ENCODE measurements around the gene SMKR1.
"Not testable (repeated sequence)": the region's sequence is repeated elsewhere in the genome, so short reads cannot be mapped to it uniquely, and the experiment has no call there.

The SMKR1 gene

GRCh38 chr7:129501760-129502707 lies at the start of gene SMKR1:
SMKR1 (plus strand) TSS chr7:129502531; CDS start chr7:129502825, 294 bp downstream.
- DNase-seq, result peak; percentile 90

GRCh38 chr7:129452589-129453231 lies 49.6 kb upstream of the SMKR1 start:
- DNase-seq, result no peak

DNA sequence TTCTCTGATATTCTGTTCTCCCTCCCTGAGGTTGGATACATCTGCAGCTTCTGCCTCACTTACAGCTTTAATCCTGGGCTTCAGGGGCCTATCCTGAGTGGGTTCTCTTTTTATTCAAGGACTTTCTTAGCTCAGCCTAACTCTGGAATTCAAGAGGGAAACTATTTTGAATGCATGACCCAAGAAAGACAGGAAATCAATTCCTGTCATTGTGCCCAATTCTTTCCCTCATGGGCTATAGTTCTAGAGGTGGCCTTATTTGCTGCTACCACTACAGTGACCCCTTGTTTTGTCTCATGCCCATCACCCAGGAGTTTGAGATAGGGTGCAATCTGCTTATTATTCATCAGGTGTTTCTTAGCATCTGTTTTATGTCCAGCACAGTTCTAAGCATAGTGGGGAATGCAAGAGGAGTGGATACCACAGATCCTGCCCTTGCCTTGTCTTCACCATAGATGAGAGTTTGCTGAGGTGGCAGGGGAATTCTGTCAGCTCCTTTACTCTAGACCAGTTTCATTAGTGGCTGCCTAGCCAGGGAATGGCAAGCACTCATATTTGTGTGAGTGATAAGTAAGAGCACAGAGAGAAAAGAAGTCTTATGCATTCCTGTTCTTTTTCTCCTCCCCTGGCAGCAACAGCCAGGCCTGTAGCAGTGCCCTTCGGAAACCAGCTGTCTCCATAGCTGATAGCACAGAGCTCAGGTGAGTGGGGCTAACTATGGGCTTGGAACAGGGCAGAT lies 48.7 kb upstream of the SMKR1 start:
- DNase-seq, result no peak

DNA sequence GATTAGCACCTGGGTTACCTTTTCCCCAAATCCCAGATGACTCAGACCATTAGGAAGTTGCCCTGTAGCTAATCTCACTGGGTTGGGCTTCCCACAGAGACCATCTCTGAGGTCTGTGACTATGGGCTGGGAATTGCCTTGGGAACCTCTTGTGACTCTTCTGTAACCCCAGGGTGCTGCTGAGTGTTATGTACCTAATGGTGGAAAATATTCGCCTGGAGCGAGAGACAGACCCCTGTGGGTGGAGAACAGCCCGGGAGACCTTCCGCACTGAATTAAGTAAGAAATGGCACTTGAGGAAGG lies 48.1 kb upstream of the SMKR1 start:
- DNase-seq, result no peak

- no peak for DNase-seq
Measured at GRCh38 chr7:129456421-129456820, 45.9 kb upstream of the SMKR1 start.

- no peak for DNase-seq
Measured at GRCh38 chr7:129457101-129457500, 45.2 kb upstream of the SMKR1 start.

DNA sequence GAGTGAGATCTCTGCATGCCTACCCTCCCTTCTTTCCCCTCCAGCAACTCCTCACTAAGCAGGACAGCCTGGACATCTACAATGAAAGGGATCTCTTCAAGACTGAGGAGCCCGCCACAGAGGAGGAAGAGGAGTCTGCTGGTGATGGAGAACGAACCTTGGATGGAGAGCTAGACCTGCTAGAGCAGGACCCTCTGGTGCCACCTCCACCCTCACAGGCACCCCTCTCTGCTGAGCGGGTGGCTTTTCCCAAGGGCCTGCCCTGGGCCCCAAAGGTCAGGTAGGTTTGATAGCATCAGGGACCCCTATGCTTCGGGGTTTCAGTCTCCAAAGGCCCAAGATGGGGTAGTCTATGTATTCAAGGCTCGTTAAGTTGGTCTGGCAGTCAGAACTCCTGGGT lies 44.2 kb upstream of the SMKR1 start:
- DNase-seq, result no peak

GRCh38 chr7:129461809-129462208 lies 40.5 kb upstream of the SMKR1 start:
- DNase-seq, result no peak

DNA sequence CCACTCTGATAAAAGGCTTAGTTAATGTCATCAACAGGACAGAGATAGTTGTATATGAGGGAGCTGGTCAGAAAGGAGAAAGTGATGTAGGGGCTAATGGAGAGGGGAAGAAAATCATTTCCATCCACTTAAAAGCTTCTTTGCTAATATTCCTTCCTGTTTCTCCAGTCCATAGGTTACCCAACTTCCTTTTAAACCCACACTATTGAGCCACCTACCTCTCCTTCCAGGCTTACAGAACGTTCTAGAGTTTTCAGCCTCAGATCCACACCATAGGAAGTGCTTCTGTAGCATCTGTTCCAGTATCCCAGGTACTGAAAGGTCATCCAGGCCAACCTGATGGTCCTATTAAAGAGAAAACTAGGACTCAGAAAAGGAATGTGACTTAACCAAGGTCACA lies 39.9 kb upstream of the SMKR1 start:
- no peak for DNase-seq

GRCh38 chr7:129464194-129464593 lies 38.1 kb upstream of the SMKR1 start:
- no peak for DNase-seq

- DNase-seq, result no peak
Measured at GRCh38 chr7:129465080-129465479, 37.3 kb upstream of the SMKR1 start.

GRCh38 chr7:129466796-129467195 lies 35.5 kb upstream of the SMKR1 start:
- no peak for DNase-seq

GRCh38 chr7:129468087-129468486 lies 34.2 kb upstream of the SMKR1 start:
- no peak for DNase-seq

DNA sequence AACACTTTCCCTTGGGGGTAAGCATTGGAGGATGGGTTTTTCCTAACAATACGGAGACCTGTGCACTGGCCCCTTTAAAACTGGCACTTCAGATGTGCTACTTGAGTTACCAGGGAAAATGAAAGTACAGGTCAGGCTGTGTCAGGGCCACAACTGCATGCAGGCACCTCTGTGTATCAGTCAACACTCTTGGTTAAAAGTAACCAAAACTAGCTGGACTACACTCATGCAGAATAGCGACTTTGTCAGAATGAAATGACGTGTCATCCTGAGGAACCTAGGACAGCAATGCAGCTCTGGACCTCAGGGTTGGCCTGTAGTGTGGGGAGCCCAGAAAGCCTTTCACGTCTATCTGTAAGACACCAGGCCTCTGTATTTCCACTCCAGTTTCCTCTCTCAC lies 33.8 kb upstream of the SMKR1 start:
- DNase-seq, result no peak

GRCh38 chr7:129469930-129470329 lies 32.4 kb upstream of the SMKR1 start:
- DNase-seq, result no peak

DNA sequence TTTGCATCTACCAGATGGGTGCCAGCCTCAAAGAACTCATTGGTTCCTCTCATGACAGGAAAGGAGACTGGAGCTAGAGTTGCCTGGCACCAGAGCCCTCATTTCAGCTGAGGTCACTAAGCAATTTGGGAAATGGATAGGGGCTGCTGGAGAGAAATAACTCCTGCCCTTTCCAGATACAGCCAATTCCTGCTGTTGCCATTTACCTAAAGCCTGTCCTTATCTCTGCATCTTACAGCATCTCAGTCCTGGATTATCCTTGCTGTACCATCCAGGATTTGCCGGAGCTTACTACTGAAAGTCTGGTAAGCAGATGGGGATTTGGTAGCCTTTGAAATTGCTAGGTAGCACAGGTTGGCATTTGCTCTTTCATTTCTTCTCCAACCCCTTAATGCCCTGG lies 31.9 kb upstream of the SMKR1 start:
- DNase-seq, result no peak

DNA sequence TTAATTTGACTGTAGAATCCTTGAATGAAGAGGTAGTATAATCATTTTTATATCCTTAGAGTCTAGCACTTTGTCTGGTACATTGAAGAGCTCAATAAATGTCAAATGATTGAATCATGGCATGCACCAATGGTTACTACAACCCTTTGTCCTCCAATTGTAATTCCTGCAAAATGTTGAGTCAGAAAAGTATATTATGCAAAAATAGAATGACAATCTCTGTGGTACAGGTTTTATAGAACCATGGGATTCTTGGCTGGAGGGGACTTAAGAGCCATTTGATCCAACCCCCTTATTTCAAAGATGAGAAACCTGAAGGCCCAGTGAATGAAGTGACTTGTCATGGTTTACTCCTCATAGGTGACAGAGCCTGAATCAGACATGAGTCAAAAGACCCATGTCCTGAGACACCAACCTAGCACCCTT lies 30.9 kb upstream of the SMKR1 start:
- DNase-seq, result no peak

DNA sequence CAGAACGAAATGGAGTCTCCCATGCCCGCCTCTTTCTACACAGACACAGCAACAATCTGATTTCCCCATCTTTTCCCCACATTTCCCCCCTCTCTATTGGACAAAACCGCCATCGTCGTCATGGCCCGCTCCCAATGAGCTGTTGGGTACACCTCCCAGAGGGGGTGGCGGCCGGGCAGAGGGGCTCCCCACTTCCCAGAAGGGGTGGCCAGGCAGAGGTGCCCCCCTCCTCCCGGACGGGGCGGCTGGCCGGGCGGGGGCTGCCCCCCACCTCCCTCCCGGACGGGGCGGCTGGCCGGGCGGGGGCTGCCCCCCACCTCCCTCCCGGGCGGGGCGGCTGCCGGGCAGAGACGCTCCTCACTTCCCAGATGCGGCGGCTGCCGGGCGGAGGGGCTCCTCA lies 26.4 kb upstream of the SMKR1 start:
- not testable (repeated sequence) for DNase-seq

DNA sequence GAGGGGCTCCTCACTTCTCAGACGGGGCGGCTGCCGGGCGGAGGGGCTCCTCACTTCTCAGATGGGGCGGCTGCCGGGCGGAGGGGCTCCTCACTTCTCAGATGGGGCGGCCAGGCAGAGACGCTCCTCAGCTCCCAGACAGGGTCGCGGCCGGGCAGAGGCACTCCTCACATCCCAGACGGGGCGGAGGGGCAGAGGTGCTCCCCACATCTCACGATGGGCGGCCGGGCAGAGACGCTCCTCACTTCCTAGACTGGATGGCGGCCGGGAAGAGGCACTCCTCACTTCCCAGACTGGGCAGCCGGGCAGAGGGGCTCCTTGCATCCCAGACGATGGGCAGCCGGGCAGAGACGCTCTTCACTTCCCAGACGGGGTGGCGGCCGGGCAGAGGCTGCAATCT lies 25.9 kb upstream of the SMKR1 start:
- DNase-seq, result not testable (repeated sequence)

GRCh38 chr7:129479831-129480230 lies 22.5 kb upstream of the SMKR1 start:
- no peak for DNase-seq

- no peak for DNase-seq
Measured at GRCh38 chr7:129480674-129481363, 21.5 kb upstream of the SMKR1 start.

GRCh38 chr7:129481376-129481775 lies 21.0 kb upstream of the SMKR1 start:
- not testable (repeated sequence) for DNase-seq

DNA sequence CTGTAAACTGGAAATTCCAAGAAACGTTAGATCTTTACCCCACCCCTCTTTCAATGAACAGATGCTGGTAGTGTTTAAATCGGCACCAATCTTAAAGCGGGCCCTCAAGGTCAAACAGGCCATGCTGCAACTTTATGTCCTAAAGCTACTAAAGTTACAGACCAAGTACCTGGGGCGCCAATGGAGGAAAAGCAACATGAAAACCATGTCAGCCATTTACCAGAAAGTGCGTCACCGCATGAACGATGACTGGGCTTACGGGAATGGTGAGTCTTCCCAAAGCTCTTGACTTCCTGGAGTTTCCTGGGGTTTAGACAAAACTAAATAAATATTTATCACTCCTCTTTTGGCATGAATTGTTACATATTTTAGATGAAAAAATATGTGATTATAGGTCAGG lies 19.6 kb upstream of the SMKR1 start:
- no peak for DNase-seq

Data from stimulated activated CD4-positive, alpha-beta T cell treated with anti-CD3 and anti-CD28 coated beads, Interleukin-12 subunit alpha, Interleukin-12 subunit beta, amount 100 ng/mL, for 4 hours (primary cell).